Right atrium auricular region (tissue), 2 donors: ENCODE results near the gene CBY2. TPM values are rescaled to one million over a fixed set of nuclear protein-coding genes. Genes with fewer than 3 reads are reported as not detected.

Experiments
- DNase-seq: peaks from one replicate; pipeline ENCODE4 v3.0.0-alpha.2; 2019; ENCODE audit warnings: low spot score
- H3K27ac ChIP-seq, 2 donors: fragments of 200-600 bp; sonication (generic); 1 replicate in 1 of 2; 2 replicates in 1 of 2; pipeline ENCODE4 v1.5.1; 2016 to 2019
- H3K27me3 ChIP-seq, 2 donors: fragments of 200-600 bp; sonication (generic); one replicate each; pipeline versions ENCODE4 v1.5.1 to v1.6.0; 2017 to 2019
- H3K36me3 ChIP-seq: fragments of 200-600 bp; sonication (generic); one replicate; pipeline ENCODE4 v1.5.1; 2016
- H3K4me1 ChIP-seq, 2 donors: fragments of 200-600 bp; sonication (generic); one replicate each; pipeline versions ENCODE4 v1.5.1 to v1.6.0; 2017 to 2019
- H3K4me3 ChIP-seq, 2 donors: fragments of 200-600 bp; sonication (generic); 1 replicate in 1 of 2; 2 replicates in 1 of 2; pipeline ENCODE4 v1.5.1; 2017 to 2019; ENCODE audit warnings: mild to moderate bottlenecking in 1 of 2, moderate library complexity in 1 of 2
- H3K9me3 ChIP-seq, 2 donors: fragments of 200-600 bp; sonication (generic); one replicate each; pipeline ENCODE4 v1.5.1; 2019
- CTCF ChIP-seq, 2 donors: fragments of 200-600 bp; sonication (generic); IDR thresholded peaks; one replicate each; pipeline ENCODE4 v1.5.1; 2019; ENCODE audit warnings: antibody characterized with exemption in 2 of 2
- total RNA-seq, 2 donors: library from RNA; depleted of rRNA; stranded (reverse); fragments of >200 nt; gene quantifications; one replicate each; pipeline ENCODE4 v1.1.0, GENCODE V29; 2016

Gene CBY2
- total RNA-seq, 2 donors from 2014 or later = not detected

GRCh38 chr13:45763419-45763818 is 61.3 kb downstream of the CBY2 start:
- TF ChIP-seq CTCF (IDR thresholded peaks at IDR 0.05) = no peak
- no peak for DNase-seq
- peaks cover 0 to 3% of the 10 kb centered on the region in 2 donors for H3K9me3 ChIP-seq
- no peak overlapping the region for H3K4me3 ChIP-seq
- no peaks in the 10 kb centered on the region for H3K4me1 ChIP-seq
- H3K27me3 ChIP-seq = no peaks in the 10 kb centered on the region
- no peak overlapping the region for H3K27ac ChIP-seq
- no peaks in the 10 kb centered on the region for H3K36me3 ChIP-seq

Other genes starting within 250 kb of the CBY2 start
- 10 to 100 TPM; 15.7 to 20.3 TPM for gene COG3, start 237.4 kb upstream of the CBY2 start, total RNA-seq
- gene ERICH6B, start 86.6 kb upstream of the CBY2 start, total RNA-seq = not detected
- not detected for gene SIAH3, start 149.4 kb downstream of the CBY2 start, total RNA-seq